Osteoblast (primary cell): ENCODE measurements around the gene PTGER1. TPM values are rescaled to one million over a fixed set of nuclear protein-coding genes. Genes with fewer than 3 reads are reported as not detected.
A peak's percentile ranks its signal among the peaks of the same experiment; 100 is the strongest.

ENCODE experiments used
- DNase-seq: peaks from one replicate; pipeline ENCODE4 v3.0.0; 2011; ENCODE audit warnings: low spot score, mixed read lengths; ENCODE audit not compliant: insufficient read length; ENCODE audit errors: missing footprints
- H2AFZ ChIP-seq: 2 replicates; pipeline ENCODE4 v1.6.0; 2011; ENCODE audit warnings: mild to moderate bottlenecking, low read length
- H3K27ac ChIP-seq: 2 replicates; pipeline ENCODE4 v1.5.1; 2011; ENCODE audit warnings: mild to moderate bottlenecking, low read depth, low read length, moderate library complexity
- H3K27me3 ChIP-seq: 2 replicates; pipeline ENCODE4 v1.6.0; 2012; ENCODE audit warnings: mild to moderate bottlenecking, control low read depth, inconsistent platforms, low read length, moderate library complexity; ENCODE audit not compliant: insufficient read depth
- H3K36me3 ChIP-seq: 2 replicates; pipeline ENCODE4 v1.5.1; 2011; ENCODE audit warnings: mild to moderate bottlenecking, low read length, control low read depth, moderate library complexity; ENCODE audit not compliant: insufficient read depth
- H3K4me1 ChIP-seq: 2 replicates; pipeline ENCODE4 v1.5.1; 2011; ENCODE audit warnings: mild to moderate bottlenecking, low read length, control low read depth, moderate library complexity; ENCODE audit not compliant: insufficient read depth
- H3K4me2 ChIP-seq: 2 replicates; pipeline ENCODE4 v1.6.0; 2011; ENCODE audit warnings: mild to moderate bottlenecking, low read length; ENCODE audit not compliant: insufficient read depth
- H3K4me3 ChIP-seq: fragments of 200-600 bp; sonication (generic); 3 replicates; pipeline ENCODE4 v1.5.1; 2012; ENCODE audit warnings: mild to moderate bottlenecking, low read length, inconsistent platforms; ENCODE audit not compliant: insufficient read depth
- H3K79me2 ChIP-seq: 2 replicates; pipeline ENCODE4 v1.6.0; 2012; ENCODE audit warnings: mild to moderate bottlenecking, low read length, control low read depth, inconsistent platforms; ENCODE audit not compliant: insufficient read depth
- H3K9me3 ChIP-seq: 2 replicates; pipeline ENCODE4 v1.5.1; 2011; ENCODE audit warnings: low read depth, low read length, control low read depth
- H4K20me1 ChIP-seq: 2 replicates; pipeline ENCODE4 v1.6.0; 2012; ENCODE audit warnings: mild to moderate bottlenecking, low read length, control low read depth; ENCODE audit not compliant: insufficient read depth
- CTCF ChIP-seq: IDR thresholded peaks from 2 replicates; pipeline ENCODE4 v1.5.1; 2011; ENCODE audit warnings: mild to moderate bottlenecking, low read depth, low read length, moderate library complexity; ENCODE audit errors: extremely low read depth
- total RNA-seq: library from RNA; depleted of rRNA; stranded (reverse); fragments of >200 nt; gene quantifications from 2 replicates; pipeline ENCODE4 v1.2.3, GENCODE V29; 2012

Gene PTGER1
- total RNA-seq, 1 donor = 0.72 TPM

- no peak overlapping the region for H3K4me2 ChIP-seq
- no peaks in the 10 kb centered on the region for H3K9me3 ChIP-seq
- H3K4me3 ChIP-seq = no peak overlapping the region
- no peaks in the 10 kb centered on the region for H3K27me3 ChIP-seq
- TF ChIP-seq CTCF = no peak
- H2AFZ ChIP-seq = no peak overlapping the region
- peaks cover 27% of the 10 kb centered on the region for H3K79me2 ChIP-seq
- peaks cover 13% of the 10 kb centered on the region for H4K20me1 ChIP-seq
- H3K4me1 ChIP-seq = no peaks in the 10 kb centered on the region
- no peak overlapping the region for H3K27ac ChIP-seq
- peaks cover 42% of the 10 kb centered on the region for H3K36me3 ChIP-seq
- DNase-seq = peak; percentile 63
Measured at GRCh38 chr19:14443632-14444216, 31.4 kb downstream of the PTGER1 start.

- no peaks in the 10 kb centered on the region for H3K27me3 ChIP-seq
- H3K4me1 ChIP-seq = no peaks in the 10 kb centered on the region
- H3K27ac ChIP-seq = no peak overlapping the region
- no peak overlapping the region for H3K4me3 ChIP-seq
- H3K9me3 ChIP-seq = no peaks in the 10 kb centered on the region
- no peak for TF ChIP-seq CTCF
- H4K20me1 ChIP-seq = peaks cover 13% of the 10 kb centered on the region
- H3K79me2 ChIP-seq = peaks cover 33% of the 10 kb centered on the region
- no peak overlapping the region for H2AFZ ChIP-seq
- H3K36me3 ChIP-seq = peaks cover 38% of the 10 kb centered on the region
- H3K4me2 ChIP-seq = no peak overlapping the region
- DNase-seq = no peak
Measured at GRCh38 chr19:14442891-14443631, 32.1 kb downstream of the PTGER1 start.

- Histone ChIP-seq H2AFZ (no peak overlapping the region), H3K79me2 (peaks cover 48% of the 10 kb centered on the region), H3K4me3 (no peak overlapping the region), H4K20me1 (peaks cover 19% of the 10 kb centered on the region), H3K4me2 (no peak overlapping the region), H3K27ac (no peak overlapping the region), H3K27me3 (no peaks in the 10 kb centered on the region), H3K9me3 (no peaks in the 10 kb centered on the region), H3K36me3 (peaks cover 27% of the 10 kb centered on the region), H3K4me1 (no peaks in the 10 kb centered on the region)
- DNase-seq = peak; percentile 71
- TF ChIP-seq CTCF = no peak
Measured at GRCh38 chr19:14441041-14441938, 33.9 kb downstream of the PTGER1 start.
